ENCODE measurements around the gene CEP63.

Gene CEP63

GRCh38 chr3:134473868-134474546 lies 11.8 kb upstream of the CEP63 start:
- ChIA-PET CTCF (interaction anchor here (0.6 to 9.6 kb wide), 31 partner anchors 9 to 1851 kb away, joined by 3 to 154 read pairs (median 4); partner anchors contain the start of genes ANAPC13 and CEP63), POLR2A (no interaction called here)
- DNase-seq (ENCODE audit: extremely low spot score) = peak; percentile 50
- TF ChIP-seq CTCF (IDR thresholded peaks at IDR 0.05; ENCODE audit: control extremely low read depth, extremely low read depth, low read depth, missing control alignments) = peak; percentile 49

GRCh38 chr3:134474956-134475355 lies 10.9 kb upstream of the CEP63 start:
- CTCF ChIA-PET = interaction anchor here (0.7 to 9.6 kb wide), 14 partner anchors 10 to 547 kb away, joined by 3 to 154 read pairs (median 3); partner anchors contain the start of genes ANAPC13 and CEP63
- DNase-seq (ENCODE audit: extremely low spot score) = no peak
- no peak for TF ChIP-seq CTCF (IDR thresholded peaks at IDR 0.05; ENCODE audit: control extremely low read depth, extremely low read depth, low read depth, missing control alignments)
- POLR2A ChIA-PET = no interaction called here

GRCh38 chr3:134476306-134476705 lies 9.6 kb upstream of the CEP63 start:
- no peak for TF ChIP-seq CTCF (IDR thresholded peaks at IDR 0.05; ENCODE audit: control extremely low read depth, extremely low read depth, low read depth, missing control alignments)
- ChIA-PET POLR2A (no interaction called here), CTCF (interaction anchor here (1.1 to 9.6 kb wide), 9 partner anchors 9 to 279 kb away, joined by 3 to 154 read pairs (median 16); partner anchors contain the start of genes ANAPC13 and CEP63)
- no peak for DNase-seq (ENCODE audit: extremely low spot score)

- POLR2A ChIA-PET = no interaction called here
- no peak for TF ChIP-seq CTCF (IDR thresholded peaks at IDR 0.05; ENCODE audit: control extremely low read depth, extremely low read depth, low read depth, missing control alignments)
- no peak for DNase-seq (ENCODE audit: extremely low spot score)
- CTCF ChIA-PET = interaction anchor here (1.0 to 9.6 kb wide), 13 partner anchors 8 to 284 kb away, joined by 3 to 154 read pairs (median 5); partner anchors contain the start of genes ANAPC13 and CEP63
These were observed 8.9 kb upstream of the CEP63 start for GRCh38 chr3:134477002-134477401.

- no peak for TF ChIP-seq CTCF (IDR thresholded peaks at IDR 0.05; ENCODE audit: control extremely low read depth, extremely low read depth, low read depth, missing control alignments)
- no peak for DNase-seq (ENCODE audit: extremely low spot score)
- CTCF ChIA-PET = interaction anchor here (0.9 to 9.6 kb wide), 10 partner anchors 7 to 279 kb away, joined by 3 to 154 read pairs (median 6); partner anchors contain the start of genes ANAPC13 and CEP63
- POLR2A ChIA-PET = no interaction called here
These were observed 7.9 kb upstream of the CEP63 start for GRCh38 chr3:134477938-134478337.

- no peak for TF ChIP-seq CTCF (IDR thresholded peaks at IDR 0.05; ENCODE audit: control extremely low read depth, extremely low read depth, low read depth, missing control alignments)
- ChIA-PET CTCF (interaction anchor here (0.8 to 9.6 kb wide), 12 partner anchors 9 to 552 kb away, joined by 3 to 154 read pairs (median 4); no protein-coding TSS in a partner anchor), POLR2A (interaction anchor here (0.6 kb wide), 1 partner anchor 838 kb away, joined by 3 read pairs; no protein-coding TSS in a partner anchor)
- DNase-seq (ENCODE audit: extremely low spot score) = no peak
These were observed 5.3 kb upstream of the CEP63 start for GRCh38 chr3:134480546-134480945.
